Measurements from ENCODE around the gene TTC5.
A peak's percentile ranks its signal among the peaks of the same experiment; 100 is the strongest.
"Not testable (repeated sequence)": the region's sequence is repeated elsewhere in the genome, so short reads cannot be mapped to it uniquely, and the experiment has no call there.

TTC5 gene

GRCh38 chr14:20305265-20306078, at the start of gene TTC5:
TTC5 (minus strand) TSS chr14:20305951; CDS start chr14:20305937, 14 bp downstream.
- DNase-seq: peak; percentile 95

- DNase-seq: no peak
Measured at GRCh38 chr14:20350860-20351259, 45.1 kb upstream of the TTC5 start.

GRCh38 chr14:20350282-20350681, 44.5 kb upstream of the TTC5 start:
- no peak for DNase-seq

GRCh38 chr14:20347747-20348146, 42.0 kb upstream of the TTC5 start:
- DNase-seq: no peak

- DNase-seq: no peak
Measured at GRCh38 chr14:20346713-20347112, 41.0 kb upstream of the TTC5 start.

- DNase-seq: no peak
Measured at GRCh38 chr14:20345366-20345765, 39.6 kb upstream of the TTC5 start.

- no peak for DNase-seq
Measured at GRCh38 chr14:20343862-20344220, 38.1 kb upstream of the TTC5 start.

- DNase-seq: peak; percentile 97
Measured at GRCh38 chr14:20343092-20343861, 37.5 kb upstream of the TTC5 start, which contains the start of gene PARP2. PARP2 (plus strand) TSS chr14:20343635; CDS start chr14:20343642, 7 bp downstream.

- DNase-seq: no peak
Measured at GRCh38 chr14:20341646-20342045, 35.9 kb upstream of the TTC5 start.

GRCh38 chr14:20341032-20341431, 35.3 kb upstream of the TTC5 start:
- not testable (repeated sequence) for DNase-seq

- no peak for DNase-seq
Measured at GRCh38 chr14:20334017-20334416, 28.3 kb upstream of the TTC5 start.

GRCh38 chr14:20333494-20333841, 27.7 kb upstream of the TTC5 start:
- DNase-seq: no peak

- DNase-seq: peak; percentile 52
Measured at GRCh38 chr14:20332788-20333493, 27.2 kb upstream of the TTC5 start, which contains the start of gene CCNB1IP1. CCNB1IP1 (minus strand) TSS chr14:20333279; CDS start chr14:20316523, 16,756 bp downstream.

- DNase-seq: no peak
Measured at GRCh38 chr14:20332431-20332787, 26.7 kb upstream of the TTC5 start.

GRCh38 chr14:20331053-20331613, 25.4 kb upstream of the TTC5 start:
- DNase-seq: no peak

GRCh38 chr14:20329355-20329754, 23.6 kb upstream of the TTC5 start:
- DNase-seq: no peak

GRCh38 chr14:20328705-20329104, 23.0 kb upstream of the TTC5 start:
- no peak for DNase-seq

GRCh38 chr14:20327005-20327869, 21.5 kb upstream of the TTC5 start:
- DNase-seq: no peak

- DNase-seq: no peak
Measured at GRCh38 chr14:20317720-20318119, 12.0 kb upstream of the TTC5 start.

GRCh38 chr14:20314026-20314425, 8.3 kb upstream of the TTC5 start:
- DNase-seq: no peak

- DNase-seq: no peak
Measured at GRCh38 chr14:20306079-20306423, 300 bp upstream of the TTC5 start.

- no peak for DNase-seq
Measured at GRCh38 chr14:20302042-20302755, 3.6 kb downstream of the TTC5 start.

All from stimulated activated CD8-positive, alpha-beta memory T cell treated with anti-CD3 and anti-CD28 coated beads, Interleukin-4, amount 100 ng/mL, for 48 hours (primary cell).